PC-3 (cell line): ENCODE measurements around the gene R3HDM2. TPM values are rescaled to one million over a fixed set of nuclear protein-coding genes. Genes with fewer than 3 reads are reported as not detected.

Experiments
- ATAC-seq: fragments of 200-7000 bp; cut with Tn5 transposase; 2 replicates; pipeline ENCODE4 v1.9.1; 2020; ENCODE audit warnings: mild to moderate bottlenecking, moderate library complexity
- BruUV-seq: library from RNA; stranded (reverse); fragments of 400-500 nt; replicated peaks from 2 replicates; lab custom pipeline; 2021; lab: Mats Ljungman, UMichigan
- CTCF ChIA-PET: fragments of 300-600 bp; sonication (Branson Sonifier 250); formaldehyde crosslinking; loops from one replicate; lab custom pipeline; 2022; ENCODE audit warnings: antibody characterized with exemption; lab: Charles Lee
- POLR2A ChIA-PET: fragments of 300-600 bp; sonication (Branson Sonifier 250); formaldehyde crosslinking; loops from one replicate; lab custom pipeline; 2022; ENCODE audit warnings: antibody characterized with exemption; ENCODE audit not compliant: unreplicated experiment; lab: Charles Lee
- DNase-seq: peaks from one replicate; pipeline ENCODE4 v3.0.0-alpha.2; 2015
- H2AFZ ChIP-seq: fragments of 300-600 bp; sonication (generic); 2 replicates; pipeline ENCODE4 v1.6.0; 2016; ENCODE audit warnings: antibody characterized with exemption, low read length
- H3F3A ChIP-seq: fragments of 300-600 bp; sonication (generic); one replicate; pipeline ENCODE4 v1.6.0; 2017; ENCODE audit warnings: antibody characterized with exemption, low read length, control low read depth, mild to moderate bottlenecking; ENCODE audit not compliant: unreplicated experiment
- H3K27ac ChIP-seq: fragments of 300-600 bp; sonication (generic); 2 replicates; pipeline ENCODE4 v1.5.1; 2016; ENCODE audit warnings: mild to moderate bottlenecking, low read length
- H3K27me3 ChIP-seq: fragments of 300-600 bp; sonication (generic); 2 replicates; pipeline ENCODE4 v1.6.1; 2016; ENCODE audit warnings: low read length, mixed read lengths
- H3K36me3 ChIP-seq: fragments of 300-600 bp; sonication (generic); 2 replicates; pipeline ENCODE4 v1.6.1; 2016; ENCODE audit warnings: low read depth, mixed run types, low read length, mixed read lengths
- H3K4me1 ChIP-seq: fragments of 300-600 bp; sonication (generic); 2 replicates; pipeline ENCODE4 v1.5.1; 2016; ENCODE audit warnings: low read length; ENCODE audit not compliant: insufficient read depth
- H3K4me2 ChIP-seq: fragments of 300-600 bp; sonication (generic); 2 replicates; pipeline ENCODE4 v1.6.0; 2016; ENCODE audit warnings: low read length
- H3K4me3 ChIP-seq: fragments of 300-600 bp; sonication (generic); 2 replicates; pipeline ENCODE4 v1.5.1; 2016; ENCODE audit warnings: mild to moderate bottlenecking, low read length, mixed read lengths
- H3K79me2 ChIP-seq: fragments of 300-600 bp; sonication (generic); 2 replicates; pipeline ENCODE4 v1.6.1; 2017; ENCODE audit warnings: low read length, mixed read lengths
- H3K9ac ChIP-seq: fragments of 300-600 bp; sonication (generic); 2 replicates; pipeline ENCODE4 v1.6.0; 2016; ENCODE audit warnings: mild to moderate bottlenecking, low read length
- H3K9me2 ChIP-seq: fragments of 300-600 bp; sonication (generic); replicated peaks from 2 replicates; pipeline ENCODE4 v1.6.1; 2016; ENCODE audit warnings: mixed run types, low read length, mixed read lengths
- H3K9me3 ChIP-seq: fragments of 300-600 bp; sonication (generic); 2 replicates; pipeline ENCODE4 v1.6.1; 2016; ENCODE audit warnings: low read length, mixed read lengths
- H4K20me1 ChIP-seq: fragments of 300-600 bp; sonication (generic); 2 replicates; pipeline ENCODE4 v1.6.1; 2016; ENCODE audit warnings: low read length, mixed read lengths
- CTCF ChIP-seq: fragments of 300-600 bp; sonication (generic); conservative IDR thresholded peaks from 2 replicates; pipeline ENCODE4 v1.5.1; 2017; ENCODE audit warnings: antibody characterized with exemption, low read depth, mild to moderate bottlenecking, low read length
- EZH2 ChIP-seq: fragments of 300-600 bp; sonication (generic); IDR thresholded peaks from one replicate; pipeline ENCODE4 v1.6.1; 2017; ENCODE audit warnings: antibody characterized with exemption, mild to moderate bottlenecking, low read length; ENCODE audit not compliant: unreplicated experiment
- EZH2phosphoT487 ChIP-seq: fragments of 300-600 bp; sonication (generic); IDR thresholded peaks from 2 replicates; pipeline ENCODE4 v1.6.1; 2018; ENCODE audit warnings: mild to moderate bottlenecking, antibody characterized with exemption, low read length, borderline replicate concordance
- intact Hi-C: fragments of 100-400 bp; cut with micrococcal nuclease; formaldehyde crosslinking; loops from 2 replicates; pipeline ENCODE4 v1.9.0; 2023
- total RNA-seq: library from RNA; depleted of rRNA; stranded (reverse); fragments of >200 nt; gene quantifications from 2 replicates; pipeline ENCODE4 v1.2.3, GENCODE V29; 2014

Gene R3HDM2
- total RNA-seq, 1 experiment from 2014 or later, result 14.0 TPM

- no TSS peak for BruUV-seq
- no peaks in the 10 kb centered on the region for H3K79me2 ChIP-seq
- intact Hi-C loops, result no loop called here
- no peaks in the 10 kb centered on the region for H3K9me2 ChIP-seq
- H3K27ac ChIP-seq, result no peak overlapping the region
- H4K20me1 ChIP-seq, result no peaks in the 10 kb centered on the region
- H3K9ac ChIP-seq, result no peak overlapping the region
- H3K9me3 ChIP-seq, result no peaks in the 10 kb centered on the region
- H3F3A ChIP-seq, result no peaks in the 10 kb centered on the region
- no peaks in the 10 kb centered on the region for H3K4me1 ChIP-seq
- H2AFZ ChIP-seq, result no peak overlapping the region
- H3K4me2 ChIP-seq, result no peak overlapping the region
- no peak for ATAC-seq
- no peak for TF ChIP-seq CTCF
- H3K4me3 ChIP-seq, result no peak overlapping the region
- no peak for DNase-seq
- CTCF ChIA-PET, result interaction anchor here (0.9 kb wide), 1 partner anchor 30 kb away, joined by 3 read pairs; no protein-coding TSS in a partner anchor
- no peaks in the 10 kb centered on the region for H3K27me3 ChIP-seq
- POLR2A ChIA-PET, result no interaction called here
- peaks cover 9% of the 10 kb centered on the region; the same call in 1 of the 2 replicates for H3K36me3 ChIP-seq
Observed at GRCh38 chr12:57272337-57273151, 158.3 kb downstream of the R3HDM2 start.

- no peak overlapping the region for H3K27ac ChIP-seq
- DNase-seq (no peak), ATAC-seq (no peak)
- TF ChIP-seq EZH2phosphoT487 (no peak), CTCF (no peak; the same call in 1 of the 2 replicates), EZH2 (no peak)
- CTCF ChIA-PET, result interaction anchor here (0.7 kb wide), 1 partner anchor 21 kb away, joined by 3 read pairs; no protein-coding TSS in a partner anchor
- no peak overlapping the region for H3K4me2 ChIP-seq
- H3K36me3 ChIP-seq, result peaks cover 9% of the 10 kb centered on the region; the same call in 1 of the 2 replicates
- no peaks in the 10 kb centered on the region for H3K4me1 ChIP-seq
- H3K9me2 ChIP-seq, result no peaks in the 10 kb centered on the region
- H3K9me3 ChIP-seq, result no peaks in the 10 kb centered on the region
- BruUV-seq, result no TSS peak
- no peaks in the 10 kb centered on the region for H4K20me1 ChIP-seq
- intact Hi-C loops, result no loop called here
- H3K4me3 ChIP-seq, result no peak overlapping the region
- no peaks in the 10 kb centered on the region for H3K27me3 ChIP-seq
- POLR2A ChIA-PET, result no interaction called here
- H3F3A ChIP-seq, result no peaks in the 10 kb centered on the region
- H3K79me2 ChIP-seq, result no peaks in the 10 kb centered on the region
- H3K9ac ChIP-seq, result no peak overlapping the region
- no peak overlapping the region for H2AFZ ChIP-seq
Observed at GRCh38 chr12:57270966-57271470, 159.8 kb downstream of the R3HDM2 start.

- ATAC-seq (no peak), DNase-seq (peak; percentile 15)
- no peak overlapping the region for H3K9ac ChIP-seq
Observed at GRCh38 chr12:57268264-57268663, 162.6 kb downstream of the R3HDM2 start.

More at GRCh38 chr12:57268264-57268663, 162.6 kb downstream of the R3HDM2 start:
- intact Hi-C loops, result no loop called here
- no peak overlapping the region for H2AFZ ChIP-seq
- no peak overlapping the region for H3K4me3 ChIP-seq
- BruUV-seq, result no TSS peak
- H3K79me2 ChIP-seq, result no peaks in the 10 kb centered on the region
- H3K4me1 ChIP-seq, result no peaks in the 10 kb centered on the region
- H3K36me3 ChIP-seq, result peaks cover 10% of the 10 kb centered on the region; the same call in 1 of the 2 replicates
- H3K4me2 ChIP-seq, result no peak overlapping the region
- ChIA-PET POLR2A (no interaction called here), CTCF (no interaction called here)
- no peaks in the 10 kb centered on the region for H3F3A ChIP-seq
- H3K27ac ChIP-seq, result no peak overlapping the region; the same call in 1 of the 2 replicates
- H3K9me3 ChIP-seq, result no peaks in the 10 kb centered on the region
- H4K20me1 ChIP-seq, result no peaks in the 10 kb centered on the region
- no peak for TF ChIP-seq EZH2phosphoT487
- no peak for TF ChIP-seq CTCF
- TF ChIP-seq EZH2, result no peak
- H3K27me3 ChIP-seq, result no peaks in the 10 kb centered on the region
- no peaks in the 10 kb centered on the region for H3K9me2 ChIP-seq
